Frontal cortex (tissue), 4 donors: ENCODE results near the gene DLG1. TPM values are rescaled to one million over a fixed set of nuclear protein-coding genes. Genes with fewer than 3 reads are reported as not detected.

Source experiments
- DNase-seq, 2 donors: peaks; one replicate each; pipeline ENCODE4 v3.0.0; 2012; ENCODE audit warnings: low spot score in 2 of 2
- FAIRE-seq: peaks from 2 replicates; lab custom pipeline; 2012; peaks lifted over from hg19 to GRCh38; lab: Jason Lieb, UNC
- total RNA-seq: library from RNA; depleted of rRNA; stranded (reverse); fragments of >200 nt; gene quantifications from one replicate; pipeline ENCODE4 v1.2.3, GENCODE V29; 2014
- donor health status: control.
- donor health status: control.
- donor health status: control.

Gene DLG1
- total RNA-seq, 1 donor from 2014 or later: 112 TPM

DNA sequence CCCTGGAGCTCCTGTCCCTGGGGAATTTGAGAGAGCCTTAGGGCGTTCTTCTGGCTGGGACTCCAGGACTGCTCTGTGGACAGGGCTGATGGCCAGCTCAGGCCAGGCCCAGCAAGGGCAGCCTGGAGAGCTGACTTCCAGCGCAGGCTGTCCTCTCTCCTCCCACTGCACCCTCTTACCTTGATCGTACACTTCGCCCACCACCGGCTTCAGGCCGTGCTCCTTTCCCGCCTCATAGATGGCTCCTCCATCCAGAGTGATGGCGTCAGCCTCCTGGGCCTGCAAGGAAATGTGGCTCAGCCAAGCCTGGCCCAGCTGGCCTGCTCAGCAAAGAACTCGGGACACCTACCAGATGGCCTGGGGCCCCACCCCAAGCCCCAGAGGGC, 271.9 kb downstream of the DLG1 start:
- DNase-seq (peak; percentile 8 to 19), FAIRE-seq (no peak)

DNA sequence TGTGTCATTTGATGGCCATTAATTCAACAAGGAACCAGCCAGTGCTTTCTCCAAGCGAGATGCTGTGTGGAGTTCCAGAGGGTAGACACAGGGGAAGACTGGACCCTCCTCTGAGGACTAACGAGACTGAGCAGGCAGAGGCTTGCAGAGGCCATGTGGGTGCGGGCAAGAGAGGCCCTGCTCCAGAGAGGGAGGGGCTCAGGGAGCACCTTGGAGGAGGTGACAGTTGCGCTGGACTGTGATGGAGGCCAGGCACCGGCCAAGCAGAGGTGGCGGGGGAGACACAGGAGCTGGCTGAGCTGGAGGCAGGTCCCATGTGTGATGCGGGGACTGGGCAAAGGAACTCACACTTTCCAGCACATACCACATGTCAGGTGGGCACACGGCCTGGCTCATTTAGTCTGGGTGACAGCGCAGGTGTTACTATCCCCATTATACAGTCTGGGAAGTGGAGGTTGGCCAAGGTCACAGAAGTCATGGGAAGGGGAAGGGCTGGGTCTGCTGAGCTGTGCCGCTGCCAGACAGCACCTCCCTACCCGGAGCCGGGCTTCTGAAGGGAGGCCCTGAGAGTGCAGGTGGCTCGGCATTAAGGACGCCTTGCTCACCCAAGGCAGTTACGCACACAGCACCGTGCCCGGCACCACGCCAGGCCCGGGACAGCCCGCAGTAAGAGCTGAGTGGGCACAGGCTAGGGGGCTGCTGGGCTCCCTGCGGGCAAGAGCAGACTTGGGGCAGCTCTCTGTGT, 272.5 kb downstream of the DLG1 start:
- no peak for FAIRE-seq
- DNase-seq: peak; percentile 4 to 19

DNA sequence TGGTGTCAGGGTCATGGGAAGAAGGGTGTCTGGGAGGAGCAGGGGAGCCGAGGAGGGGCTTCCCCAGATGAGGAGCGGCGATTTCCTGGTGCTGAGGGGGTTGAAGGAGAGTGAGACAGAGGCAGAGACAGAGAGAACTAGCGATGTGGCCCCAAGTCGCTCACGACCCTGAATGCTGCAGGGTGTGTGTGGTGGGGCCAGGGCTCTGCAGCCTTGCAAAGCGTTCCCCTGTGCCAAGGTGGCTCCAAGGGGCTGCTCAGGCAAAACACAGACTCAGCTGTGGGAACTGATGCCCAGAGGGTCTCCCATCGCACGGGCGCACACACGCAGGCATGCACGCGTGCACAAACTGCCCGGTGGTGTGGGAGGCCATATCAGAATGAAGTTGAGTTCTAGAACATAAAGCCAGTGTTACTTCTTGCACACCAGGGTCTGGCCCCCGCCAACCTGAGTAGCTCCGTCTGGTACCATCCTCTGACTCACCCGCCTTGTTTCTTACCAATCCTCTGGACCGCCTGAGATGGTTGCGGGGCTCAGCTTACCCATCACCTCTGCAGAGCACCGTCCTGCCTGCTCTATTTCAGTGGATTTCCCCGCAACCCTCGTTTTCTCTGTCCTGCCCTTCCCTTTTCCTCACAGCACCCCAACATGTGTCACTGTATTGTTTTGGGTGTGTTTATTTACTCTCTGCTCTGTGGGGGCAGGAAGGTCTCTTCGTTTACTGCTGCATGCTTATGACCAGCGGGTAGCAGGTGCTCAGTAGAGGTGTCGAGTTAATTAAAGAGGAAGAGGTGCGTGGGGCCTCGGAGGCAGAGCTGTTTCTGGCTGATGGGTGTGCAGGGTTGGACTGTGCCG, 273.3 kb downstream of the DLG1 start:
- FAIRE-seq (no peak), DNase-seq (peak; percentile 9 to 12)

- DNase-seq (peak; percentile 10 to 21), FAIRE-seq (no peak)
Measured at GRCh38 chr3:197023998-197024651, 274.3 kb downstream of the DLG1 start.

- peak in 1 of 2 donors; percentile 41 for DNase-seq
- FAIRE-seq: no peak
Measured at GRCh38 chr3:197023241-197023997, 275.0 kb downstream of the DLG1 start.

GRCh38 chr3:197022405-197023231, 275.8 kb downstream of the DLG1 start:
- FAIRE-seq (no peak), DNase-seq (peak; percentile 10 to 14)

- FAIRE-seq: no peak
- DNase-seq: no peak
Measured at GRCh38 chr3:197021729-197022404, 276.5 kb downstream of the DLG1 start.

GRCh38 chr3:197021231-197021630, 277.2 kb downstream of the DLG1 start:
- no peak for FAIRE-seq
- no peak for DNase-seq

DNA sequence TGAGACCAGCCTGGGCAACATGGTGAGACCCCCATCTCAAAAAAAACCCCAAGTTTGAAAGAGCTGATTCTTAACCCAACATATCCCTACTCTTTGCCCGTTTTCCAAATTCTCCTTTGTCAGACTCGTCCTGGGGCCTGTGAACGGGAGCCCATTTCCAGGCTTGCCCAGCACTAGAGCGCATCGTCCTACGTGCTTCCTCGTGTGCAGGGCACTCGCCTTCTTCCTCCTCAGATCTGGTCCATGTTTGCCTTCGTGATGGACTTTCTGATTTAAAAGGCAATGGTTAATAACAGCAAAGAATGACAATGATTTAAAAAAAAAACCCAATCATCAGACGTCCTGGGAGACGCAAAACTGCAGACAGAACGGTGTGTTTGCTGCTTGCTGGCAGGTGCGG, 278.9 kb downstream of the DLG1 start:
- FAIRE-seq (no peak), DNase-seq (no peak)

GRCh38 chr3:197019021-197019420, 279.4 kb downstream of the DLG1 start:
- FAIRE-seq: no peak
- no peak for DNase-seq

- DNase-seq: no peak
- no peak for FAIRE-seq
Measured at GRCh38 chr3:197017003-197017402, 281.4 kb downstream of the DLG1 start.

GRCh38 chr3:197015790-197016736, 282.3 kb downstream of the DLG1 start:
- DNase-seq: no peak
- no peak for FAIRE-seq

DNA sequence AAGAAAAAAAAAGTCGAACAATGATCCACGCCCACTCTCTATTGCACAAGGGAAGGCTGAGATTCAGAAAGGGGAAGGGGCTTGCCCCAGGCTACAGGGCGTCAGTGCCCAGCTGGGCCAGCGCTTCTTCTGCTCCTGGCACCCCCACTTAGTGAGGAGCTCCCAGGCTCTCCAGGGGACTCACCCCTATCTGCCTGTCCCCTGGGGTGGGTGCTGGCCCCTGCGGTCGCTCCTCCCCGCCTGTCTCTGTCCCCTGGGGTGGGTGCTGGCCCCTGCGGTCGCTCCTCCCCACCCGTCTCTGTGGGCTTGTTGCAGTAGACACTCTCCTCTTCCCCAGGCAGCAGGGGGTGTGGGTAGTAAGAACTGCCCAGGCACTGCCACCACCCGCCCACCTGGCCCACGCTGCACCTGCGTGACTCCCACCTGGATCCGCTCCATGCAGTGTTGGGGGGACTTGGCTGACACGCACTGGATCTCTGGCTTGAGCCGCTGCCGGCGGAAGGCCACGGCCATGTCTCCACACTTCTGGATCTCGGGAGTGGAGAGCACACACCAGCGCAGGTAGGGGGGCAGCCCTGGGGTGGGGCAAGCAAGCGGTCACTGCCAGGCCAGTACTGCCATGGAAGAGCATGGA, 283.4 kb downstream of the DLG1 start:
- FAIRE-seq: no peak
- no peak for DNase-seq

DNA sequence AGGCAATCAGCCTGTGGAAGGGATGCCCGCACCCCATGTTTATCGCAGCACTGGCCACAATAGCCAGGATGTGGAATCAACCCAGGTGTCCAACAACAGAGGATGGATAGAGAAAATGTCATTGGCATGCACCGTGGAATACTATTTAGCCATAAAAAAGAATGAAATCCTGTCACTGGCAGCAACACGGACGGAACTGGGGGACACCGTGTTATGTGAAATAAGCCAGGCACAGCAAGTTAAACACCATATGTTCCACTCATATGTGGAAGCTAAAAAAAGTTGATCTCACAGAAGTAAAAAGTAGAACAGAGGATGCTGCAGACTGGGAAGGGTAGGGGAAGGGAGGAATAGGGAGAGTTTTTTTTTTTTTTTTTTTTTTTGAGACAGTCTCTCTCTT, 284.4 kb downstream of the DLG1 start:
- DNase-seq (no peak), FAIRE-seq (no peak)

DNA sequence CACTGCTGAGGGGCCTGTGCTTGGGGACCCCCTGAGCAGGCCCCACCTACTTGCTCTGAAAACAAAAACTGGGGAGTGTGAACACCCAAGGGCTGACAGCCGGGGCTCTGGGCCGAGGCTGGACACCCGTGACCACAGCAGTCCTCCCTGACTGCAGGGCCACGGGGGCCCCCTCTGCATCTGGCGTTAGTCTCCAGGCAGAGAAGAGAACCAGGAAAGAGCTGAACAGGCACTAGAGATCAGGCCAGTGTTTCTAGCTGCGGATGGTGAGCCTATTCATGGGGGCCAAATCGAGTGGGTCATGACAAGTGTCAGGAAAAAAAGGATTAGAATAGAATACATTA, 285.9 kb downstream of the DLG1 start:
- no peak for DNase-seq
- no peak for FAIRE-seq

GRCh38 chr3:197011780-197012539, 286.5 kb downstream of the DLG1 start:
- no peak for DNase-seq
- no peak for FAIRE-seq
